IMR-90 (cell line): ENCODE data around the gene BMERB1. TPM values are rescaled to one million over a fixed set of nuclear protein-coding genes. Genes with fewer than 3 reads are reported as not detected.

Experiments used
- ATAC-seq: fragments of 200-7000 bp; cut with Tn5 transposase; 2 replicates; pipeline ENCODE4 v1.9.1; 2020; ENCODE audit warnings: low read depth, mild to moderate bottlenecking, moderate library complexity
- BruUV-seq: library from RNA; stranded (reverse); fragments of 400-500 nt; replicated peaks from 2 replicates; lab custom pipeline; 2021; lab: Mats Ljungman, UMichigan
- CTCF ChIA-PET: fragments of 300-600 bp; formaldehyde crosslinking; extraction: SDS; loops from one replicate; lab custom pipeline; 2021; ENCODE audit warnings: antibody characterized with exemption; lab: Yijun Ruan, JAX
- POLR2A ChIA-PET: fragments of 300-600 bp; sonication (Branson Sonifier 250); formaldehyde crosslinking; loops from one replicate; lab custom pipeline; 2022; ENCODE audit warnings: antibody characterized with exemption; ENCODE audit not compliant: unreplicated experiment; lab: Charles Lee
- DNase-seq: peaks from one replicate; pipeline ENCODE4 v3.0.0; 2013
- H2AFZ ChIP-seq: replicated peaks from 2 replicates; pipeline ENCODE3; 2013; ENCODE audit warnings: low read length, mild to moderate bottlenecking; ENCODE audit not compliant: poor library complexity
- H2AK5ac ChIP-seq: 2 replicates; pipeline ENCODE4 v1.6.1; 2013; ENCODE audit warnings: low read depth, low read length, inconsistent platforms
- H2AK9ac ChIP-seq: replicated peaks from 2 replicates; pipeline ENCODE3; 2013; ENCODE audit warnings: mild to moderate bottlenecking, low read depth, low read length, moderate library complexity; ENCODE audit not compliant: poor library complexity
- H2BK120ac ChIP-seq: 2 replicates; pipeline ENCODE4 v1.6.1; 2013; ENCODE audit warnings: low read depth, low read length, inconsistent platforms
- H2BK15ac ChIP-seq: 3 replicates; pipeline ENCODE4 v1.6.1; 2013; ENCODE audit warnings: low read depth, low read length, inconsistent platforms
- H2BK20ac ChIP-seq: 2 replicates; pipeline ENCODE4 v1.6.1; 2013; ENCODE audit warnings: low read depth, mild to moderate bottlenecking, inconsistent platforms, low read length, moderate library complexity
- H2BK5ac ChIP-seq: 2 replicates; pipeline ENCODE4 v1.6.1; 2013; ENCODE audit warnings: mild to moderate bottlenecking, low read depth, low read length, inconsistent platforms; ENCODE audit not compliant: poor library complexity, severe bottlenecking
- H3K14ac ChIP-seq: replicated peaks from 2 replicates; pipeline ENCODE4 v1.6.1; 2013; ENCODE audit warnings: low read depth, low read length, inconsistent platforms
- H3K18ac ChIP-seq: 2 replicates; pipeline ENCODE4 v1.6.1; 2013; ENCODE audit warnings: low read depth, low read length, control low read depth
- H3K23ac ChIP-seq: 2 replicates; pipeline ENCODE4 v1.6.1; 2013; ENCODE audit warnings: low read depth, low read length, inconsistent platforms
- H3K27ac ChIP-seq: 2 replicates; pipeline ENCODE4 v1.5.1; 2013; ENCODE audit warnings: mild to moderate bottlenecking, control low read depth, low read length; ENCODE audit not compliant: insufficient read depth
- H3K27me3 ChIP-seq: 2 replicates; pipeline ENCODE4 v1.6.1; 2013; ENCODE audit warnings: low read length; ENCODE audit not compliant: control insufficient read depth, insufficient read depth
- H3K36me3 ChIP-seq: 2 replicates; pipeline ENCODE4 v1.6.1; 2013; ENCODE audit warnings: low read length, mixed read lengths; ENCODE audit not compliant: control insufficient read depth, insufficient read depth
- H3K4ac ChIP-seq: 2 replicates; pipeline ENCODE4 v1.6.1; 2013; ENCODE audit warnings: low read depth, low read length, inconsistent platforms
- H3K4me1 ChIP-seq: 2 replicates; pipeline ENCODE4 v1.6.1; 2013; ENCODE audit warnings: low read length, mixed read lengths; ENCODE audit not compliant: control insufficient read depth, insufficient read depth
- H3K4me2 ChIP-seq: 2 replicates; pipeline ENCODE4 v1.6.1; 2013; ENCODE audit warnings: low read depth, mild to moderate bottlenecking, control low read depth, low read length, moderate library complexity
- H3K4me3 ChIP-seq: 2 replicates; pipeline ENCODE4 v1.5.1; 2013; ENCODE audit warnings: low read depth, mild to moderate bottlenecking, control low read depth, low read length, moderate library complexity; ENCODE audit not compliant: insufficient read depth
- H3K56ac ChIP-seq: 2 replicates; pipeline ENCODE4 v1.6.1; 2013; ENCODE audit warnings: low read length, inconsistent platforms; ENCODE audit not compliant: insufficient read depth; ENCODE audit errors: extremely low read depth
- H3K79me1 ChIP-seq, 2 experiments: 2 replicates each; pipeline ENCODE4 v1.6.1; 2013; ENCODE audit warnings: low read length in 2 of 2, inconsistent platforms in 1 of 2, low read depth in 1 of 2
- H3K9ac ChIP-seq: 2 replicates; pipeline ENCODE4 v1.6.1; 2013; ENCODE audit warnings: low read depth, low read length, control low read depth
- H3K9me1 ChIP-seq: 2 replicates; pipeline ENCODE4 v1.6.1; 2013; ENCODE audit warnings: low read length, inconsistent platforms; ENCODE audit not compliant: insufficient read depth
- H3K9me3 ChIP-seq: 2 replicates; pipeline ENCODE4 v1.6.1; 2013; ENCODE audit warnings: low read length; ENCODE audit not compliant: control insufficient read depth, insufficient read depth
- H4K20me1 ChIP-seq: 2 replicates; pipeline ENCODE4 v1.6.1; 2013; ENCODE audit warnings: low read length, inconsistent platforms; ENCODE audit not compliant: insufficient read depth
- H4K5ac ChIP-seq: 2 replicates; pipeline ENCODE4 v1.6.1; 2013; ENCODE audit warnings: mild to moderate bottlenecking, low read depth, low read length, control low read depth
- H4K8ac ChIP-seq, 2 experiments: 2 replicates each; pipeline ENCODE4 v1.6.1; 2013; ENCODE audit warnings: low read depth in 2 of 2, low read length in 2 of 2, control low read depth in 1 of 2, inconsistent platforms in 1 of 2
- H4K91ac ChIP-seq: 2 replicates; pipeline ENCODE4 v1.6.1; 2013; ENCODE audit warnings: low read depth, low read length, inconsistent platforms; ENCODE audit not compliant: insufficient read depth
- BHLHE40 ChIP-seq: fragments of 150-350 bp; IDR thresholded peaks from 2 replicates; pipeline ENCODE4 v1.6.1; 2016; ENCODE audit warnings: mild to moderate bottlenecking, low read depth, low read length
- CEBPB ChIP-seq: IDR thresholded peaks from 2 replicates; pipeline ENCODE4 v1.6.1; 2012; ENCODE audit warnings: low read depth, low read length, improper control_type of control experiment
- CHD1 ChIP-seq: IDR thresholded peaks from 2 replicates; pipeline ENCODE4 v1.6.1; 2012; ENCODE audit warnings: low read depth, low read length, improper control_type of control experiment
- CTCF ChIP-seq: conservative IDR thresholded peaks from 2 replicates; pipeline ENCODE4 v1.5.1; 2012; ENCODE audit warnings: mild to moderate bottlenecking, low read depth, low read length, improper control_type of control experiment
- ELK1 ChIP-seq: fragments of 150-350 bp; IDR thresholded peaks from 2 replicates; pipeline ENCODE4 v1.6.1; 2016; ENCODE audit warnings: low read depth, mild to moderate bottlenecking, low read length, moderate library complexity, borderline replicate concordance
- MAFK ChIP-seq: IDR thresholded peaks from 2 replicates; pipeline ENCODE4 v1.6.1; 2012; ENCODE audit warnings: low read depth, low read length, improper control_type of control experiment
- MAZ ChIP-seq: IDR thresholded peaks from 2 replicates; pipeline ENCODE4 v1.6.1; 2012; ENCODE audit warnings: low read depth, mild to moderate bottlenecking, low read length, improper control_type of control experiment, moderate library complexity, borderline replicate concordance
- MXI1 ChIP-seq: IDR thresholded peaks from 2 replicates; pipeline ENCODE4 v1.6.1; 2012; ENCODE audit warnings: low read depth, mild to moderate bottlenecking, low read length, moderate library complexity, borderline replicate concordance
- NFE2L2 ChIP-seq: fragments of 150-350 bp; IDR thresholded peaks from 2 replicates; pipeline ENCODE4 v1.6.1; 2016; ENCODE audit warnings: low read depth, mild to moderate bottlenecking, low read length
- POLR2A ChIP-seq: IDR thresholded peaks from 2 replicates; pipeline ENCODE4 v1.6.1; 2012; ENCODE audit warnings: mild to moderate bottlenecking, low read depth, low read length
- RAD21 ChIP-seq: IDR thresholded peaks from 2 replicates; pipeline ENCODE4 v1.6.1; 2012; ENCODE audit warnings: low read length, improper control_type of control experiment
- RCOR1 ChIP-seq: IDR thresholded peaks from 2 replicates; pipeline ENCODE4 v1.6.1; 2012; ENCODE audit warnings: mild to moderate bottlenecking, low read length, improper control_type of control experiment; ENCODE audit not compliant: insufficient replicate concordance
- RFX5 ChIP-seq: IDR thresholded peaks from 2 replicates; pipeline ENCODE4 v1.8.0; 2012; ENCODE audit warnings: low read depth, mild to moderate bottlenecking, low read length, moderate library complexity
- USF2 ChIP-seq: fragments of 150-350 bp; IDR thresholded peaks from 2 replicates; pipeline ENCODE4 v1.6.1; 2017; ENCODE audit warnings: mild to moderate bottlenecking, antibody characterized with exemption, low read length, low read depth
- WGBS, 2 experiments: methylation state at CpG; one replicate each; pipeline versions ENCODE4 v1.1.5 to v1.1.7; 2013; ENCODE audit warnings: missing lambda C conversion rate in 2 of 2; ENCODE audit not compliant: insufficient read length in 1 of 2; ENCODE audit errors: extremely low coverage in 2 of 2; 5-methylcytosine and 5-hydroxymethylcytosine counted together
- dilution Hi-C: fragments of 300-500 bp; cut with HindIII; formaldehyde crosslinking; loops from one replicate; pipeline ENCODE4 v1.14.3; 2018; ENCODE audit warnings: low sequenced_read_pairs; ENCODE audit not compliant: unreplicated experiment
- in situ Hi-C: fragments of 300-500 bp; cut with MboI; formaldehyde crosslinking; loops from 3 replicates; pipeline ENCODE4 v1.14.3; 2019; ENCODE audit warnings: low sequenced_read_pairs, inconsistent platforms, mixed read lengths
- intact Hi-C: fragments of 100-400 bp; cut with micrococcal nuclease; formaldehyde crosslinking; loops from 2 replicates; pipeline ENCODE4 v1.10.0; 2022
- polyA plus RNA-seq, 3 experiments: library from polyadenylated mRNA; depleted of rRNA; stranded (reverse); fragments of >200 nt; gene quantifications; 2 replicates each; pipeline ENCODE4 v1.2.3, GENCODE V29; 2012; ENCODE audit warnings: low replicate concordance in 1 of 3
- total RNA-seq: library from RNA; depleted of rRNA; stranded (reverse); fragments of >200 nt; gene quantifications from 2 replicates; pipeline ENCODE4 v1.2.3, GENCODE V29; 2012

BMERB1 gene
- total and polyA plus RNA-seq, 2 of the 4 experiments (the other 2 are of a cell fraction) = 22.6 to 32.9 TPM

GRCh38 chr16:15482748-15483298 lies 48.4 kb downstream of the BMERB1 start (continued):
- no peak for TF ChIP-seq RCOR1
- no peak for TF ChIP-seq BHLHE40
- TF ChIP-seq MXI1 = no peak

DNA sequence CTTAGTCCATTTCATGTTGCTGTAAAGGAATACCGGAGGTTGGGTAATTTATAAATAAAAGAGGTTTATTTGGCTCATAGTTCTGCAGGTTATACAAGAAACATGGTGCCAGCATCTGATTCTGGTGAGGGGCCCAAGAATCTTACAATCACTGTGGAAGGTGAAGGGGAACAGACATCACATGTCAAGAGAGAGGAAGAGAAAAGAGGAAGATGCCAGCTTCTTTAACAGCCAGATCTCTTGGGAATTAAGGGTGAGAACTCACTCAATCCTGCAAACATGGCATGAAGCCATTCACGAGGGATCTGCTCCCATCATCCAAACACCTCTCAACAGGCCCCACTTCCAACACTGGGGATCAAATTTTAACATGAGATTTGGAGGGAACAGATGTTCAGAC lies 49.5 kb downstream of the BMERB1 start:
- Histone ChIP-seq H3K4ac (peak overlapping the region; percentile 13; the same call in 1 of the 2 replicates), H4K5ac (no peak overlapping the region), H2BK5ac (no peak overlapping the region), H3K4me3 (no peak overlapping the region), H3K27ac (no peak overlapping the region), H2AFZ (no peak overlapping the region), H2AK9ac (no peak overlapping the region), H3K27me3 (no peaks in the 10 kb centered on the region), H3K18ac (peak overlapping the region; percentile 6; the same call in 1 of the 2 replicates), H3K36me3 (no peaks in the 10 kb centered on the region; the same call in 1 of the 2 replicates), H3K23ac (no peak overlapping the region), H3K9ac (no peak overlapping the region), H3K79me1 (peaks cover 24 to 48% of the 10 kb centered on the region in 2 experiments), H3K56ac (no peak overlapping the region), H2BK20ac (peak overlapping the region; percentile 44; the same call in 1 of the 2 replicates), H2BK120ac (no peak overlapping the region), H4K91ac (no peak overlapping the region), H3K4me1 (peaks cover 14% of the 10 kb centered on the region), H3K14ac (no peak overlapping the region), H3K9me1 (peaks cover 19% of the 10 kb centered on the region), H4K8ac (no peak overlapping the region), H2AK5ac (peak overlapping the region; percentile 80), H3K4me2 (no peak overlapping the region), H4K20me1 (peaks cover 5% of the 10 kb centered on the region), H3K9me3 (no peaks in the 10 kb centered on the region), H2BK15ac (peak overlapping the region; percentile 67; the same call in 1 of the 3 replicates)
- dilution Hi-C loops (no loop called here), in situ Hi-C loops (no loop called here), intact Hi-C loops (loop anchor here (5.0 kb wide), 1 partner anchor 68 kb away; no protein-coding TSS in a partner anchor)
- no peak for DNase-seq
- ChIA-PET CTCF (no interaction called here), POLR2A (no interaction called here)
- ATAC-seq = no peak
- BruUV-seq = no TSS peak
- WGBS, 2 experiments = 100% methylated on average over 1 of the region's 2 CpGs; no CpG with 5 or more reads in 1 of the 2 experiments
- TF ChIP-seq USF2 (no peak), CHD1 (no peak), MAZ (no peak), RAD21 (no peak), MAFK (no peak), POLR2A (no peak), RFX5 (no peak), CTCF (no peak), MXI1 (no peak), NFE2L2 (no peak), ELK1 (no peak), CEBPB (no peak)
